AG04450 (cell line): ENCODE results near the gene PDPR. TPM values are rescaled to one million over a fixed set of nuclear protein-coding genes. Genes with fewer than 3 reads are reported as not detected.
"Not testable (repeated sequence)": the region's sequence is repeated elsewhere in the genome, so short reads cannot be mapped to it uniquely, and the experiment has no call there.

Experiments
- CTCF ChIA-PET: fragments of 300-600, 350-600 bp; formaldehyde crosslinking; extraction: SDS; loops from one replicate; lab custom pipeline; 2022; ENCODE audit warnings: antibody characterized with exemption, inconsistent platforms; lab: Charles Lee
- POLR2A ChIA-PET: fragments of 350-600 bp; formaldehyde crosslinking; extraction: SDS; loops from one replicate; lab custom pipeline; 2021; ENCODE audit warnings: antibody characterized with exemption, inconsistent platforms; lab: Yijun Ruan, JAX
- DNase-seq: peaks from one replicate; pipeline ENCODE4 v3.0.0-alpha.2; 2011; ENCODE audit warnings: low read depth, low spot score
- H3K27ac ChIP-seq: one replicate; pipeline ENCODE4 v1.5.1; 2012; ENCODE audit warnings: low read depth, low read length, control low read depth
- H3K27me3 ChIP-seq: one replicate; pipeline ENCODE4 v1.6.0; 2012; ENCODE audit warnings: low read length; ENCODE audit not compliant: control insufficient read depth, insufficient read depth
- H3K4me3 ChIP-seq: 2 replicates; pipeline ENCODE4 v1.5.1; 2011; ENCODE audit warnings: mild to moderate bottlenecking, low read depth, low read length, control low read depth
- H3K9me3 ChIP-seq: 2 replicates; pipeline ENCODE4 v1.5.1; 2012; ENCODE audit warnings: low read length; ENCODE audit not compliant: control insufficient read depth, insufficient read depth
- CTCF ChIP-seq: IDR thresholded peaks from 2 replicates; pipeline ENCODE4 v1.5.1; 2011; ENCODE audit warnings: low read depth, low read length, control low read depth, inconsistent platforms
- polyA plus RNA-seq: library from polyadenylated mRNA; depleted of rRNA; stranded (reverse); fragments of >200 nt; gene quantifications from 2 replicates; pipeline ENCODE4 v1.2.3, GENCODE V29; 2011

Gene PDPR
- polyA plus RNA-seq, 1 experiment = 28.2 TPM

- POLR2A ChIA-PET = no interaction called here
- no peak for TF ChIP-seq CTCF
- Histone ChIP-seq H3K9me3 (no peaks in the 10 kb centered on the region; the same call in 1 of the 2 replicates), H3K4me3 (no peak overlapping the region), H3K27ac (no peak overlapping the region), H3K27me3 (no peaks in the 10 kb centered on the region)
- CTCF ChIA-PET = interaction anchor here (0.7 to 1.3 kb wide), 2 partner anchors 13 to 100 kb away, joined by 3 to 4 read pairs; no protein-coding TSS in a partner anchor
- no peak for DNase-seq
Measured at GRCh38 chr16:70151941-70152509, 37.9 kb downstream of the PDPR start.

- no peaks in the 10 kb centered on the region for H3K27me3 ChIP-seq
- CTCF ChIA-PET = interaction anchor here (1.1 to 1.3 kb wide), 2 partner anchors 12 to 99 kb away, joined by 3 read pairs; no protein-coding TSS in a partner anchor
- H3K27ac ChIP-seq = no peak overlapping the region
- no peak for DNase-seq
- POLR2A ChIA-PET = no interaction called here
- no peak overlapping the region for H3K4me3 ChIP-seq
- H3K9me3 ChIP-seq = no peaks in the 10 kb centered on the region; the same call in 1 of the 2 replicates
- TF ChIP-seq CTCF = no peak
Measured at GRCh38 chr16:70152578-70153302, 38.6 kb downstream of the PDPR start.

GRCh38 chr16:70154736-70155135, 40.6 kb downstream of the PDPR start:
- H3K27me3 ChIP-seq, POLR2A ChIA-PET, CTCF ChIA-PET, DNase-seq, H3K4me3 ChIP-seq, H3K9me3 ChIP-seq, H3K27ac ChIP-seq: not testable (repeated sequence)

GRCh38 chr16:70156207-70156978, 42.3 kb downstream of the PDPR start:
- ChIA-PET POLR2A (no interaction called here), CTCF (no interaction called here)
- no peaks in the 10 kb centered on the region for H3K27me3 ChIP-seq
- H3K4me3 ChIP-seq = no peak overlapping the region
- TF ChIP-seq CTCF = no peak
- H3K27ac ChIP-seq = no peak overlapping the region
- H3K9me3 ChIP-seq = no peaks in the 10 kb centered on the region
- no peak for DNase-seq

- no peak for TF ChIP-seq CTCF
- DNase-seq = no peak
- Histone ChIP-seq H3K27ac (no peak overlapping the region), H3K27me3 (no peaks in the 10 kb centered on the region), H3K4me3 (no peak overlapping the region), H3K9me3 (no peaks in the 10 kb centered on the region)
- ChIA-PET POLR2A (no interaction called here), CTCF (no interaction called here)
Measured at GRCh38 chr16:70157105-70157476, 43.0 kb downstream of the PDPR start.
